GM23338 (cell line): ENCODE results near the gene CNIH3. TPM values are rescaled to one million over a fixed set of nuclear protein-coding genes. Genes with fewer than 3 reads are reported as not detected.

Experiments used
- ATAC-seq: fragments of 200-7000 bp; cut with Tn5 transposase; 3 replicates; pipeline ENCODE4 v1.9.1; 2020
- DNase-seq: peaks from one replicate; pipeline ENCODE4 v3.0.0-alpha.2; 2015; ENCODE audit warnings: low spot score
- H2AFZ ChIP-seq: fragments of 200-600 bp; sonication (generic); 2 replicates; pipeline ENCODE4 v1.8.0; 2016; ENCODE audit warnings: antibody characterized with exemption, mild to moderate bottlenecking, moderate library complexity
- H3F3A ChIP-seq: fragments of 200-600 bp; sonication (generic); replicated peaks from 2 replicates; pipeline ENCODE4 v1.8.0; 2017; ENCODE audit warnings: antibody characterized with exemption, mixed run types, low read depth
- H3K27ac ChIP-seq: fragments of 200-600 bp; sonication (generic); 2 replicates; pipeline ENCODE4 v1.6.1; 2016; ENCODE audit warnings: low read depth
- H3K27me3 ChIP-seq: fragments of 200-600 bp; sonication (generic); 2 replicates; pipeline ENCODE4 v1.8.0; 2016; ENCODE audit warnings: mild to moderate bottlenecking, mixed run types, moderate library complexity; ENCODE audit not compliant: insufficient read depth
- H3K36me3 ChIP-seq: fragments of 200-600 bp; sonication (generic); 2 replicates; pipeline ENCODE4 v1.8.0; 2016; ENCODE audit warnings: mild to moderate bottlenecking; ENCODE audit not compliant: insufficient read depth
- H3K4me1 ChIP-seq: fragments of 200-600 bp; sonication (generic); 2 replicates; pipeline ENCODE4 v1.8.0; 2016; ENCODE audit warnings: mild to moderate bottlenecking, moderate library complexity; ENCODE audit not compliant: insufficient read depth
- H3K4me2 ChIP-seq: fragments of 200-600 bp; sonication (generic); 2 replicates; pipeline ENCODE4 v1.7.1; 2017; ENCODE audit warnings: mixed run types
- H3K4me3 ChIP-seq: fragments of 200-600 bp; sonication (generic); 2 replicates; pipeline ENCODE4 v1.6.1; 2016; ENCODE audit warnings: mixed run types
- H3K79me2 ChIP-seq: fragments of 200-600 bp; sonication (generic); replicated peaks from 2 replicates; pipeline ENCODE4 v1.8.0; 2017; ENCODE audit warnings: mild to moderate bottlenecking; ENCODE audit not compliant: insufficient read depth
- H3K9me2 ChIP-seq: fragments of 200-600 bp; sonication (generic); 2 replicates; pipeline ENCODE4 v1.8.0; 2017; ENCODE audit not compliant: insufficient read depth
- H4K20me1 ChIP-seq: fragments of 200-600 bp; sonication (generic); replicated peaks from 2 replicates; pipeline ENCODE4 v1.8.0; 2017; ENCODE audit warnings: mild to moderate bottlenecking; ENCODE audit not compliant: insufficient read depth
- H3K27ac Mint-ChIP-seq: 2 replicates; pipeline ENCODE4 v1.8.0; 2020; ENCODE audit warnings: inconsistent platforms, mild to moderate bottlenecking, moderate library complexity, mixed read lengths
- H3K27me3 Mint-ChIP-seq: 3 replicates; pipeline ENCODE4 v1.8.0; 2022; ENCODE audit warnings: low read depth, mild to moderate bottlenecking, moderate library complexity, mixed read lengths, inconsistent platforms; ENCODE audit not compliant: insufficient read depth, poor library complexity
- H3K36me3 Mint-ChIP-seq: 3 replicates; pipeline ENCODE4 v1.8.0; 2021; ENCODE audit warnings: low read depth, mild to moderate bottlenecking, inconsistent platforms, moderate library complexity, mixed read lengths
- H3K4me1 Mint-ChIP-seq: 3 replicates; pipeline ENCODE4 v1.8.0; 2020; ENCODE audit warnings: mild to moderate bottlenecking, inconsistent platforms, mixed read lengths
- H3K4me3 Mint-ChIP-seq: 3 replicates; pipeline ENCODE4 v1.8.0; 2021; ENCODE audit warnings: moderate library complexity, mild to moderate bottlenecking, inconsistent platforms, mixed read lengths
- H3K9me3 Mint-ChIP-seq: 3 replicates; pipeline ENCODE4 v1.8.0; 2020; ENCODE audit warnings: moderate library complexity, mild to moderate bottlenecking, inconsistent platforms, mixed read lengths
- CREB1 ChIP-seq: fragments of 250-450 bp; sonication (Bioruptor Pico); IDR thresholded peaks from 2 replicates; pipeline ENCODE4 v1.5.0; 2020; ENCODE audit warnings: low read depth, mild to moderate bottlenecking, moderate library complexity
- CTCF ChIP-seq, 2 experiments: fragments of 200-600 bp in 1 of 2; sonication (generic) in 1 of 2; conservative IDR thresholded peaks; 2 replicates each; pipeline versions ENCODE4 v1.5.1 to v1.6.1; 2016 to 2017; ENCODE audit warnings: antibody characterized with exemption in 2 of 2, low read depth in 2 of 2, mild to moderate bottlenecking in 2 of 2, moderate library complexity in 1 of 2
- polyA plus RNA-seq: library from polyadenylated mRNA; unstranded; fragments of >200 nt; fragmentation: Nextera tagmentation; extraction: Ambion mirVana; gene quantifications from 2 replicates; pipeline ENCODE4 v1.2.1, GENCODE V29; 2016
- total RNA-seq: library from RNA; depleted of rRNA; stranded (reverse); fragments of >200 nt; shearing (Covaris generic); gene quantifications from 2 replicates; pipeline ENCODE4 v1.2.3, GENCODE V29; 2014
- TF ChIP-seq, protein P1 (sequence below): fragments of 250-450 bp; sonication (Bioruptor Pico); IDR thresholded peaks from 2 replicates; pipeline ENCODE4 v1.5.0; 2020; ENCODE audit warnings: mild to moderate bottlenecking, moderate library complexity

CNIH3 gene
- total and polyA plus RNA-seq, 2 experiments from 2014 or later: 3.6 to 5.1 TPM

DNA sequence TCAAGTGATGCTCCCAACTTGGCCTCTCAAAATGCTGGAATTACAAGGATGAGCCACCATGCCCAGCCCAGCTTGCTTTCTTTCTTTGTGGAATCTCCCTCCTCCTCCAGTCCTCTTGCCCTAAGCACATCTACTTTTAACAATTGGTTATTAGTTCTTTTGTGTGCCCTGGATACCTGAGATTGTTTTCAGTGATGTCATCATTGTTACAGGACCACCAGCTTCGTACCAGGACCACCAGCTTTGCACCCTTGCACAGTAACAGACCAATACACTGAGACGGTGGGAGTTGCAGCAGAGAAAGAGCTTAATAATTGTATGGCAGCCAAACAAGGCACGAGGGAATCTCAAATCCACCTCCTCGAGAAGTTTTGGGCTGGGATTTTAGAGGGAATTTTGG, 71.3 kb downstream of the CNIH3 start (continued):
- no peak for TF ChIP-seq CREB1 (CRISPR knock-in tag)

GRCh38 chr1:224689374-224689773, 73.3 kb downstream of the CNIH3 start:
- Histone ChIP-seq H3K4me1 (no peaks in the 10 kb centered on the region), H3K9me2 (no peaks in the 10 kb centered on the region), H4K20me1 (no peaks in the 10 kb centered on the region), H3K79me2 (no peaks in the 10 kb centered on the region), H3K4me3 (no peak overlapping the region), H3K4me2 (no peak overlapping the region), H3K27me3 (no peaks in the 10 kb centered on the region), H2AFZ (no peak overlapping the region), H3K27ac (no peak overlapping the region), H3F3A (no peaks in the 10 kb centered on the region), H3K36me3 (no peaks in the 10 kb centered on the region)
- Mint-ChIP-seq H3K27ac (no peak overlapping the region), H3K9me3 (no peaks in the 10 kb centered on the region), H3K4me1 (peaks cover 4% of the 10 kb centered on the region; the same call in 1 of the 3 replicates), H3K4me3 (no peak overlapping the region), H3K27me3 (peaks cover 2% of the 10 kb centered on the region), H3K36me3 (peaks cover 3% of the 10 kb centered on the region; the same call in 1 of the 3 replicates)
- DNase-seq (peak; percentile 35), ATAC-seq (peak; percentile 50; the same call in 2 of the 3 replicates)
- TF ChIP-seq CTCF (conservative IDR thresholded peaks at IDR 0.05; ENCODE audit: low read depth in 2 of 2): peak in 1 of 2 experiments; percentile 29; a peak in 2 of 4 replicates
- TF ChIP-seq, protein P1, sequence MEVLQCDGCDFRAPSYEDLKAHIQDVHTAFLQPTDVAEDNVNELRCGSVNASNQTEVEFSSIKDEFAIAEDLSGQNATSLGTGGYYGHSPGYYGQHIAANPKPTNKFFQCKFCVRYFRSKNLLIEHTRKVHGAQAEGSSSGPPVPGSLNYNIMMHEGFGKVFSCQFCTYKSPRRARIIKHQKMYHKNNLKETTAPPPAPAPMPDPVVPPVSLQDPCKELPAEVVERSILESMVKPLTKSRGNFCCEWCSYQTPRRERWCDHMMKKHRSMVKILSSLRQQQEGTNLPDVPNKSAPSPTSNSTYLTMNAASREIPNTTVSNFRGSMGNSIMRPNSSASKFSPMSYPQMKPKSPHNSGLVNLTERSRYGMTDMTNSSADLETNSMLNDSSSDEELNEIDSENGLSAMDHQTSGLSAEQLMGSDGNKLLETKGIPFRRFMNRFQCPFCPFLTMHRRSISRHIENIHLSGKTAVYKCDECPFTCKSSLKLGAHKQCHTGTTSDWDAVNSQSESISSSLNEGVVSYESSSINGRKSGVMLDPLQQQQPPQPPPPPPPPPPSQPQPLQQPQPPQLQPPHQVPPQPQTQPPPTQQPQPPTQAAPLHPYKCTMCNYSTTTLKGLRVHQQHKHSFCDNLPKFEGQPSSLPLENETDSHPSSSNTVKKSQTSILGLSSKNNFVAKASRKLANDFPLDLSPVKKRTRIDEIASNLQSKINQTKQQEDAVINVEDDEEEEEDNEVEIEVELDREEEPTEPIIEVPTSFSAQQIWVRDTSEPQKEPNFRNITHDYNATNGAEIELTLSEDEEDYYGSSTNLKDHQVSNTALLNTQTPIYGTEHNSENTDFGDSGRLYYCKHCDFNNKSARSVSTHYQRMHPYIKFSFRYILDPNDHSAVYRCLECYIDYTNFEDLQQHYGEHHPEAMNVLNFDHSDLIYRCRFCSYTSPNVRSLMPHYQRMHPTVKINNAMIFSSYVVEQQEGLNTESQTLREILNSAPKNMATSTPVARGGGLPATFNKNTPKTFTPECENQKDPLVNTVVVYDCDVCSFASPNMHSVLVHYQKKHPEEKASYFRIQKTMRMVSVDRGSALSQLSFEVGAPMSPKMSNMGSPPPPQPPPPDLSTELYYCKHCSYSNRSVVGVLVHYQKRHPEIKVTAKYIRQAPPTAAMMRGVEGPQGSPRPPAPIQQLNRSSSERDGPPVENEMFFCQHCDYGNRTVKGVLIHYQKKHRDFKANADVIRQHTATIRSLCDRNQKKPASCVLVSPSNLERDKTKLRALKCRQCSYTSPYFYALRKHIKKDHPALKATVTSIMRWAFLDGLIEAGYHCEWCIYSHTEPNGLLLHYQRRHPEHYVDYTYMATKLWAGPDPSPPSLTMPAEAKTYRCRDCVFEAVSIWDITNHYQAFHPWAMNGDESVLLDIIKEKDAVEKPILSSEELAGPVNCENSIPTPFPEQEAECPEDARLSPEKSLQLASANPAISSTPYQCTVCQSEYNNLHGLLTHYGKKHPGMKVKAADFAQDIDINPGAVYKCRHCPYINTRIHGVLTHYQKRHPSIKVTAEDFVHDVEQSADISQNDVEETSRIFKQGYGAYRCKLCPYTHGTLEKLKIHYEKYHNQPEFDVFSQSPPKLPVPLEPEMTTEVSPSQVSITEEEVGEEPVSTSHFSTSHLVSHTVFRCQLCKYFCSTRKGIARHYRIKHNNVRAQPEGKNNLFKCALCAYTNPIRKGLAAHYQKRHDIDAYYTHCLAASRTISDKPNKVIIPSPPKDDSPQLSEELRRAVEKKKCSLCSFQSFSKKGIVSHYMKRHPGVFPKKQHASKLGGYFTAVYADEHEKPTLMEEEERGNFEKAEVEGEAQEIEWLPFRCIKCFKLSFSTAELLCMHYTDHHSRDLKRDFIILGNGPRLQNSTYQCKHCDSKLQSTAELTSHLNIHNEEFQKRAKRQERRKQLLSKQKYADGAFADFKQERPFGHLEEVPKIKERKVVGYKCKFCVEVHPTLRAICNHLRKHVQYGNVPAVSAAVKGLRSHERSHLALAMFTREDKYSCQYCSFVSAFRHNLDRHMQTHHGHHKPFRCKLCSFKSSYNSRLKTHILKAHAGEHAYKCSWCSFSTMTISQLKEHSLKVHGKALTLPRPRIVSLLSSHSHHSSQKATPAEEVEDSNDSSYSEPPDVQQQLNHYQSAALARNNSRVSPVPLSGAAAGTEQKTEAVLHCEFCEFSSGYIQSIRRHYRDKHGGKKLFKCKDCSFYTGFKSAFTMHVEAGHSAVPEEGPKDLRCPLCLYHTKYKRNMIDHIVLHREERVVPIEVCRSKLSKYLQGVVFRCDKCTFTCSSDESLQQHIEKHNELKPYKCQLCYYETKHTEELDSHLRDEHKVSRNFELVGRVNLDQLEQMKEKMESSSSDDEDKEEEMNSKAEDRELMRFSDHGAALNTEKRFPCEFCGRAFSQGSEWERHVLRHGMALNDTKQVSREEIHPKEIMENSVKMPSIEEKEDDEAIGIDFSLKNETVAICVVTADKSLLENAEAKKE (CRISPR knock-in tag): no peak
